HG02970 (cell line): ENCODE data around the gene HES4.
"Not testable (repeated sequence)": the region's sequence is repeated elsewhere in the genome, so short reads cannot be mapped to it uniquely, and the experiment has no call there.

Source experiments
- ATAC-seq: cut with Tn5 transposase; IDR thresholded peaks from one replicate; pipeline ENCODE4 v1.9.1; 2021; ENCODE audit warnings: mild to moderate bottlenecking, moderate library complexity, moderate number of reproducible peaks; ENCODE audit not compliant: unreplicated experiment, low FRiP score

The HES4 gene

GRCh38 chr1:1033731-1034438 is 34.0 kb upstream of the HES4 start:
- ATAC-seq, result no peak

- ATAC-seq, result peak; percentile 94
Observed at GRCh38 chr1:1033009-1033587, 33.2 kb upstream of the HES4 start.

GRCh38 chr1:1032424-1032823 is 32.5 kb upstream of the HES4 start:
- ATAC-seq, result no peak

- no peak for ATAC-seq
Observed at GRCh38 chr1:1031659-1032235, 31.9 kb upstream of the HES4 start.

GRCh38 chr1:1030867-1031658 is 31.2 kb upstream of the HES4 start:
- not testable (repeated sequence) for ATAC-seq

GRCh38 chr1:1027791-1028190 is 27.9 kb upstream of the HES4 start:
- no peak for ATAC-seq

- ATAC-seq, result no peak
Observed at GRCh38 chr1:1026599-1027413, 26.9 kb upstream of the HES4 start.

- no peak for ATAC-seq
Observed at GRCh38 chr1:1025730-1026129, 25.8 kb upstream of the HES4 start.

- ATAC-seq, result no peak
Observed at GRCh38 chr1:1024771-1025699, 25.1 kb upstream of the HES4 start.

- ATAC-seq, result no peak
Observed at GRCh38 chr1:1024149-1024770, 24.4 kb upstream of the HES4 start.

GRCh38 chr1:1023700-1024099 is 23.8 kb upstream of the HES4 start:
- no peak for ATAC-seq

- ATAC-seq, result no peak
Observed at GRCh38 chr1:1022302-1023009, 22.6 kb upstream of the HES4 start.

- ATAC-seq, result no peak
Observed at GRCh38 chr1:1021920-1022259, 22.0 kb upstream of the HES4 start.

GRCh38 chr1:1021010-1021919 is 21.4 kb upstream of the HES4 start:
- no peak for ATAC-seq

- peak; percentile 1 for ATAC-seq
Observed at GRCh38 chr1:1020415-1021009, 20.6 kb upstream of the HES4 start.

GRCh38 chr1:1020000-1020404 is 20.1 kb upstream of the HES4 start, which contains the start of gene AGRN:
Gene AGRN, plus strand, starts transcription at chr1:1020120. Its CDS starts 53 bp downstream, at chr1:1020173.
- ATAC-seq, result peak; percentile 26
